ENCODE measurements around the gene PRDX6.

PRDX6 gene

DNA sequence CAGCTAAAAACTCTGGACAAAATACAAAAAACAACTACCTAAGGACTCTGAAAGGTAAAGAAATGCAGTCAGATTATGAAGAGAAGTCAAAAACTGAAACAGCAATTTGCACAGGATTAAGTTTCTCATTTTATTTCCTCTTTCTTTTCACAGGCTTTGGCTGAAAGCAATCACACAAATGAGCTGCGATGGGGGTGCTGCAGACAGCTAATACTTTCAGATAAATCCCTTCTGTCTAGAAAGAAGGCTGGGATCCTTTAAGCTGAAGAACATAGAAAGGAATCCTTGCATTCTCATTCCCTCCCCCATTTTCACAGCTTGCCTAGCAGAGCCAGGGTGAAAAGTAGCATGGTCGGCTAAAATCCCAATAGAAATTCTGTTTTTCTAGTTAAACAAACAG is 32.0 kb upstream of the PRDX6 start (continued):
- TF ChIP-seq ZNF416 (tag by site-specific recombination; IDR thresholded peaks at IDR 0.05) (no peak), ZNF660 (tag by site-specific recombination; IDR thresholded peaks at IDR 0.05) (no peak)

GRCh38 chr1:173445656-173446055 is 31.5 kb upstream of the PRDX6 start:
- Histone ChIP-seq H3K4me3 (ENCODE audit: low read depth, low read length) (no peak overlapping the region), H3K9me3 (ENCODE audit: control insufficient read depth, insufficient read depth, low read depth, low read length) (no peaks in the 10 kb centered on the region), H3K36me3 (ENCODE audit: control insufficient read depth in 2 of 2, insufficient read depth in 1 of 2, low read length in 2 of 2) (no peaks in the 10 kb centered on the region), H3K4me1 (ENCODE audit: control insufficient read depth, insufficient read depth, low read length) (no peaks in the 10 kb centered on the region), H3K27ac (ENCODE audit: extremely low read depth, low read depth, low read length) (no peak overlapping the region)
- ChIA-PET CTCF (no interaction called here), POLR2A (interaction anchor here (0.5 kb wide), 1 partner anchor 422 kb away, joined by 3 read pairs; the partner anchor contains the start of gene GAS5)
- TF ChIP-seq ZBTB6 (tag by site-specific recombination; IDR thresholded peaks at IDR 0.05) (no peak), ZNF19 (tag by site-specific recombination; IDR thresholded peaks at IDR 0.05; ENCODE audit: low read depth) (no peak), ZNF596 (tag by site-specific recombination; IDR thresholded peaks at IDR 0.05) (no peak), ZNF426 (tag by site-specific recombination; IDR thresholded peaks at IDR 0.05) (no peak), ZNF645 (tag by site-specific recombination; IDR thresholded peaks at IDR 0.05) (no peak), REPIN1 (tag by site-specific recombination; IDR thresholded peaks at IDR 0.05; ENCODE audit: low read depth) (no peak), ZNF549 (tag by site-specific recombination; IDR thresholded peaks at IDR 0.05) (no peak)

- POLR2A ChIA-PET, result no interaction called here
Observed at GRCh38 chr1:173447224-173447623, 29.9 kb upstream of the PRDX6 start.

DNA sequence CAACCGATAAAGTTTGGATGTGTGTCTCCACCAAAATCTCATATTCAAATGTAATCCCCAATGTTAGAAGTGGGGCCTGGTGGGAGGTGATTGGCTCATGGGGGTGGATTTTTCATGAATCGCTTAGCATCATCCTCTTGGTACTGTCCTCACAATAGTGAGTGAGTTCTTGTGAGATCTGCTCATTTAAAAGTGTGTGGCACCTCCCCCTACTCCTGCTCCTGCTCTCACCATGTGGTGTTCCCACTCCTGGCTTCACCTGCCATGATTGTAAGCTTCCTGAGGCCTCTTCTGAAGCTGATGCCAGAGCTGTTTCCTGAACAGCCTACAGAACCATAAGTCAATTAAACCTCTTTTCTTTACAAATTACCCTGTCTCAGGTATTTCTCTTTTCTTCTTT is 28.2 kb upstream of the PRDX6 start:
- ChIA-PET CTCF (interaction anchor here (0.7 kb wide), 1 partner anchor 30 kb away, joined by 3 read pairs; no protein-coding TSS in a partner anchor), POLR2A (no interaction called here)
- no peaks in the 10 kb centered on the region for H3K36me3 ChIP-seq (ENCODE audit: control insufficient read depth in 2 of 2, insufficient read depth in 1 of 2, low read length in 2 of 2)
- H3K4me1 ChIP-seq (ENCODE audit: control insufficient read depth, insufficient read depth, low read length), result no peaks in the 10 kb centered on the region
- H3K9me3 ChIP-seq (ENCODE audit: control insufficient read depth, insufficient read depth, low read depth, low read length), result no peaks in the 10 kb centered on the region
- no peak overlapping the region for H3K27ac ChIP-seq (ENCODE audit: extremely low read depth, low read depth, low read length)
- H3K4me3 ChIP-seq (ENCODE audit: low read depth, low read length), result no peak overlapping the region
- TF ChIP-seq ZBTB6 (tag by site-specific recombination; IDR thresholded peaks at IDR 0.05) (no peak), ZNF513 (tag by site-specific recombination; IDR thresholded peaks at IDR 0.05) (no peak)

More at GRCh38 chr1:173447224-173447623, 29.9 kb upstream of the PRDX6 start:
- Histone ChIP-seq H3K4me1 (ENCODE audit: control insufficient read depth, insufficient read depth, low read length) (no peaks in the 10 kb centered on the region), H3K9me3 (ENCODE audit: control insufficient read depth, insufficient read depth, low read depth, low read length) (no peaks in the 10 kb centered on the region), H3K36me3 (ENCODE audit: control insufficient read depth in 2 of 2, insufficient read depth in 1 of 2, low read length in 2 of 2) (no peaks in the 10 kb centered on the region), H3K4me3 (ENCODE audit: low read depth, low read length) (no peak overlapping the region), H3K27ac (ENCODE audit: extremely low read depth, low read depth, low read length) (no peak overlapping the region)
- CTCF ChIA-PET, result interaction anchor here (1.2 kb wide), 1 partner anchor 17 kb away, joined by 5 read pairs; no protein-coding TSS in a partner anchor
- no peak for TF ChIP-seq IKZF3 (tag by site-specific recombination; IDR thresholded peaks at IDR 0.05)
- no peak for TF ChIP-seq BCL11B (tag by site-specific recombination; IDR thresholded peaks at IDR 0.05; ENCODE audit: low read depth)
